Epithelial cell of esophagus (primary cell): ENCODE results near the gene GABBR1.
A peak's percentile ranks its signal among the peaks of the same experiment; 100 is the strongest.

ENCODE experiments used
- DNase-seq: peaks from one replicate; pipeline ENCODE4 v3.0.0; 2010; ENCODE audit warnings: low read depth
- H3K4me3 ChIP-seq: 2 replicates; pipeline ENCODE4 v1.5.1; 2011; ENCODE audit warnings: mild to moderate bottlenecking, low read length, control low read depth
- CTCF ChIP-seq: IDR thresholded peaks from 2 replicates; pipeline ENCODE4 v1.5.1; 2011; ENCODE audit warnings: low read depth, mild to moderate bottlenecking, low read length, control low read depth, inconsistent platforms; ENCODE audit not compliant: insufficient read depth; ENCODE audit errors: missing control alignments

GABBR1 gene

GRCh38 chr6:29558439-29559079, 74.4 kb downstream of the GABBR1 start:
- no peak overlapping the region for H3K4me3 ChIP-seq
- TF ChIP-seq CTCF, result no peak
- no peak for DNase-seq

GRCh38 chr6:29557320-29557719, 75.7 kb downstream of the GABBR1 start:
- no peak overlapping the region for H3K4me3 ChIP-seq
- no peak for DNase-seq
- no peak for TF ChIP-seq CTCF

GRCh38 chr6:29554764-29555163, 78.2 kb downstream of the GABBR1 start:
- no peak for TF ChIP-seq CTCF
- peak; percentile 16 for DNase-seq
- H3K4me3 ChIP-seq, result no peak overlapping the region

DNA sequence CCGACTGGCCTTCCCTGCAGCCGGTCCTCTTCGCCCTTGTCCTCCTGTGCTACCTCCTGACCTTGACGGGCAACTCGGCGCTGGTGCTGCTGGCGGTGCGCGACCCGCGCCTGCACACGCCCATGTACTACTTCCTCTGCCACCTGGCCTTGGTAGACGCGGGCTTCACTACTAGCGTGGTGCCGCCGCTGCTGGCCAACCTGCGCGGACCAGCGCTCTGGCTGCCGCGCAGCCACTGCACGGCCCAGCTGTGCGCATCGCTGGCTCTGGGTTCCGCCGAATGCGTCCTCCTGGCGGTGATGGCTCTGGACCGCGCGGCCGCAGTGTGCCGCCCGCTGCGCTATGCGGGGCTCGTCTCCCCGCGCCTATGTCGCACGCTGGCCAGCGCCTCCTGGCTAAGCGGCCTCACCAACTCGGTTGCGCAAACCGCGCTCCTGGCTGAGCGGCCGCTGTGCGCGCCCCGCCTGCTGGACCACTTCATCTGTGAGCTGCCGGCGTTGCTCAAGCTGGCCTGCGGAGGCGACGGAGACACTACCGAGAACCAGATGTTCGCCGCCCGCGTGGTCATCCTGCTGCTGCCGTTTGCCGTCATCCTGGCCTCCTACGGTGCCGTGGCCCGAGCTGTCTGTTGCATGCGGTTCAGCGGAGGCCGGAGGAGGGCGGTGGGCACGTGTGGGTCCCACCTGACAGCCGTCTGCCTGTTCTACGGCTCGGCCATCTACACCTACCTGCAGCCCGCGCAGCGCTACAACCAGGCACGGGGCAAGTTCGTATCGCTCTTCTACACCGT, 79.5 kb downstream of the GABBR1 start:
- no peak overlapping the region for H3K4me3 ChIP-seq
- peak; percentile 67 for DNase-seq
- TF ChIP-seq CTCF, result no peak

- peak; percentile 68 for DNase-seq
- TF ChIP-seq CTCF, result no peak
- H3K4me3 ChIP-seq, result no peak overlapping the region
Measured at GRCh38 chr6:29552512-29553051, 80.4 kb downstream of the GABBR1 start.

GRCh38 chr6:29547573-29547972, 85.4 kb downstream of the GABBR1 start:
- no peak for DNase-seq
- no peak overlapping the region for H3K4me3 ChIP-seq
- TF ChIP-seq CTCF, result no peak
